G401 (cell line): ENCODE measurements around the gene PRAMEF17. TPM values are rescaled to one million over a fixed set of nuclear protein-coding genes. Genes with fewer than 3 reads are reported as not detected.
A peak's percentile ranks its signal among the peaks of the same experiment; 100 is the strongest.
"Not testable (repeated sequence)": the region's sequence is repeated elsewhere in the genome, so short reads cannot be mapped to it uniquely, and the experiment has no call there.

Source experiments
- DNase-seq: peaks from one replicate; pipeline ENCODE4 v3.0.0-alpha.2; 2015; ENCODE audit warnings: low spot score
- in situ Hi-C: cut with HindIII; loops from 2 replicates; pipeline ENCODE4 v1.10.0; 2016; ENCODE audit warnings: low sequenced_read_pairs, mixed read lengths
- total RNA-seq: library from RNA; depleted of rRNA; stranded (reverse); fragments of >200 nt; shearing (Covaris generic); gene quantifications from 2 replicates; pipeline ENCODE4 v1.2.3, GENCODE V29; 2014; rRNA removed

Gene PRAMEF17
- total RNA-seq, result not detected in 2 replicates

DNA sequence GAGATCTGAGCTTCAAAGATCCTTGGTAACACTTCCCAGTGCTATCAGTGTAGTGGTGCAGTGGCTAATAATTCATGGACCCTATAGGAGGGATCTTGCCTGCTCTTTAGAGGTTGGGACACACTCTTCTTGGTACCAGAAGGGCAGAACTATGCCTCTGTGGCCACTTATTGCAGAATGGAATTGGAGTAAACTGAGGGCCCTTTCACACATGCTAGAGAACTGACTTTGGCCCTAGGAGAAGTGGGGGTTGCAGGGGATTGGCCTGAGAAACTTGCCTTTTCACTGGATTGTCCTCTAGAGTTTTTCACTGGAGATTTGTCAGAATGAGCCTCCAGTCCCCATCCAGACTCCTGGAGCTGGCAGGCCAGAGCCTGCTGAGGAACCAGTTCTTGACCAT, at the start of gene PRAMEF17:
Gene PRAMEF17, plus strand, starts transcription at position 301 of the 400 bp plus-strand sequence. Its CDS starts 26 bp downstream, at position 327.
- DNase-seq, in situ Hi-C loops: not testable (repeated sequence)

DNA sequence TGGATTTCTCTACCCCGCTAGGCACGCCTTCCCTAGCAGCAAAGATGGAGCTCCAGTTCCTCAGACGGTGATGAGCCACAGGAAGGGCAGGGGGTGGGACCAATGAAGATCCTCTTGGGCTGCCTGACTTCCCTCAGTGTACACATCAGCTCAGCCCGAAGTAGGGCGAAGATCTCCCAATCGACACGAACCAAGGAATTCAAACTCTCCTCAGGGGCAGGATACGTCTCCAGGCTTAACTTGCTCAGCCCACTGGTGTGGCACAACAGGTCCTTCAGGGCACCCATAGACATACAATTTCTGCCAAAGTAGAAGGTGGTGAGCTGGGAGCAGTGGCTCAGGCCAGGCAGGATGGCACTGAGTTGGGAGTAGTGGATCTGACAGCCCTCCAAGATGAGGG, 46.9 kb upstream of the PRAMEF17 start:
- DNase-seq, in situ Hi-C loops: not testable (repeated sequence)

DNA sequence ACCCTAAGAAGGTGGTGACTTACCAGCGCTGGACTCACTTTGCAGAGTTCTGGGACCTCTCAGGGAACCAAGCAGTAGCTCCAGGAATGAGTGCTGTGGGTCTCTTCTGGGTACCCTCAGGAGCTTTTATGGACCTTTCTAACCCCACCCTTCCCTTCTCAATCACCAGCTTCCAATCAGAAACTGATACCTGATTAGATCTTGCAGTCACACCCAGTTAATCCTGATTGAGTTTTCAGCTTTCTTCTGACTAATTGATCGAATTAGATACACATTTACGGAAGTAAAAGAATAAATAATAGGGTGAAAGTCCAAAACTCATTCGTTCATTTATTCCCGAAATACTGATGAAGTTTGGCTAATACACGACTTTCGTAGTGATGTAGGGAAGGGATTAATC, 42.4 kb upstream of the PRAMEF17 start, which contains the start of gene PRAMEF14:
Gene PRAMEF14, minus strand, starts transcription at position 101 of the 400 bp plus-strand sequence. CDS start 1,820 bp downstream, outside the sequence.
- DNase-seq, in situ Hi-C loops: not testable (repeated sequence)

DNA sequence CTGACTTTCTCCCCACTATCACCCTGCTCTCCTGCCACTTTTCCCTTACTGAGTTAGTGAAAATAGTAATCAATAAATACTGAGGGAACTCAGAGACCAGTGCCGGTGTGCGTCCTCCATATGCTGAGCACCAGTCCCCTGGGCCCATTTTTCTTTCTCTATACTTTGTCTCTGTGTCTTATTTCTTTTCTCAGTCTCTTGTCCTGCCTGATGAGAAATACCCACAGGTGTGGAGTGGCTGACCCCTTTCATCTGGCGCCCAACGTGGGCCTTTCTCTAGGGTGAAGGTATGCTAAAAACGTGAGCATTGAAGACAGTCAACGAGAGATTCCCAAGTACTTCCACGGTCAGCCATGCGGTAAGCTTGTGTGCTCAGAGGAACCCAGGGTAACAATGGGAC, 36.0 kb upstream of the PRAMEF17 start:
- DNase-seq, in situ Hi-C loops: not testable (repeated sequence)

DNA sequence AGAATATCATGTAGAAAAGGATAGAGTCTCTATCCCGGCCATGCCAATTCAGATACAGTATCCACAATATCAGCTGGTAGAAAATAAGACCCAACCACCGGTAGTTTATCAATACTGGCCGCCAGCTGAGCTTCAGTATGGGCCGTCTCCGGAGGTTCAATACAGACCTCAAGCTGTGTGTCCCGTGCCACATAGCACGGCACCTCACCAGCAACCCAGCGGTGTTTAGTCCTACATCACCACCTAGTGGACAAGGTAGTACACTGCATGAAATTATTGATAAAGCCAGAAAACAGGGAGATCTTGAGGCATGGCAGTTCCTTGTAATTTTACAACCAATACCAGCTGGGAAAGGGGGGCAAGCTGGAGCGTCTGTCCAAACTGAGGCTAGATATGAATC, 35.0 kb upstream of the PRAMEF17 start:
- in situ Hi-C loops, DNase-seq: not testable (repeated sequence)

DNA sequence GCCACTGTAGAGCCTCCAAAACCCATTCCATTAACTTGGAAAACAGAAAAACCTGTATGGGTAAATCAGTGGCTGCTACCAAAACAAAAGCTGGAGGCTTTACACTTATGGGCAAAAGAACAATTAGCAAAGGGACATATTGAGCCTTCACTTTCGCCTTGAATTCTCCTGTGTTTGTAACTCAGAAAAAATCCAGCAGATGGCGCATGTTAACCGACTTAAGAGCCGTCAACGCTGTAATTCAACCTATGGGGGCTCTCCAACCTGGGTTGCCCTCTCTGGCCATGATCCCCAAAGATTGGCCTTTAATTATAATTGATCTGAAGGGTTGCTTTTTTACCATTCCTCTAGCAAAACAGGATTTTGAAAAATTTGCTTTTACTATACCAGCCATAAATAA, 32.7 kb upstream of the PRAMEF17 start:
- in situ Hi-C loops, result not testable (repeated sequence)
- DNase-seq, result peak; percentile 64

- in situ Hi-C loops, DNase-seq: not testable (repeated sequence)
Observed at GRCh38 chr1:13362364-13362763, 27.1 kb upstream of the PRAMEF17 start.

DNA sequence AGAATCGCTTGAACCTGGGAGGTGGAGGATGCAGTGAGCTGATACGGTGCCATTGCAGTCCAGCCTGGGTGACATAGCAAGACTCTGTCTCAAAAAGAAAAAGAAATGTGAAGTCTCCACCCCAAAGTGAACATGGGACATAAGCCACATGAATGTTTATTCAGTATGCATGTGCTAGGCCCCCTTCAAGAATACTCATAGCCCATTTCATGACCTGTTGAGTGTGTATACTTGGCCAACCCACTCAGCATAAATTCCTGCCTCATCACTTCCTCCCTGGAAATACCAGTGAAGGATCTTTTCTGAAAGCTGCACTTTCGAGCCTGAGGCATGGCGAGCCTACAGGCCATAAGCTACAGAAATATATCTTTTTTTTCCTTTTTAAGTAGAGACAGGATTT, 24.5 kb upstream of the PRAMEF17 start:
- DNase-seq, in situ Hi-C loops: not testable (repeated sequence)

DNA sequence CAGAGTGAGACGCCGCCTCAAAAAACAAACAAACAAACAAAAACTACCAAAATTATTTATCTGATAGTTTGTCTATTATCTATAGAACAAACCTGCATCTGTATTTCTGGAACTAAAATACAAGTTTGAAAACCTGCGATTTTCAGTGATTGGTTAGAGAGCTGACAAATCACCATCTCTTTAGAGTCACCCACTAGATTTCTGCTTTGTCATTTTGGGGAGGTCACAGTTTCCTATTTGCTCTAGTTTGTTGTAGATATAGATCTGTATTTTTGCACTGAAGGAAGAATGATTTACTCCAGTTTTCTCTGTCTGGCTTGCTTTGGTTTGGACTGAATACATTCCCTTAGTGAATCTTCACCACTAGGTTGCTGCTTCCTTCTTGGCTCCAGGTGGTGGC, 22.9 kb upstream of the PRAMEF17 start:
- DNase-seq, in situ Hi-C loops: not testable (repeated sequence)

DNA sequence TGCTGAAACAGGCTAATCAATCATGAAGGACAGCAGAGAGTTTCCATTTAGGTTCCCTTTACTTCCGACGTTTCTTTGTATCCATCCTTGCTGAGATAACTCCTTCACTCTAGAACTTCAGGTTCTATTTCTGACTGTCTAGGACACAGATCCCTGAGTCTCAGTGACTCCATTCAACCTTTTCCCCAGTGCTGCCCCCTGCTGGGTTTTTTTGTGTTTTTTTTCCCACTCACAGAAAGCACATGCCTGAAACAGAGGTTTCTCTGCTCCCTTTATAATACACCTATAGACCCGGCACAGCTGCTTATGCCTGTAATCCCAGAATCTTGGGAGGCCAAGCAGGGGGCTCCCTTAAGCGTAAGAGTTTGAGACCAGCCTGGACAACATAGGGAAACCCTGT, 20.9 kb upstream of the PRAMEF17 start:
- in situ Hi-C loops, DNase-seq: not testable (repeated sequence)

- in situ Hi-C loops, DNase-seq: not testable (repeated sequence)
Observed at GRCh38 chr1:13378983-13379382, 10.4 kb upstream of the PRAMEF17 start.

DNA sequence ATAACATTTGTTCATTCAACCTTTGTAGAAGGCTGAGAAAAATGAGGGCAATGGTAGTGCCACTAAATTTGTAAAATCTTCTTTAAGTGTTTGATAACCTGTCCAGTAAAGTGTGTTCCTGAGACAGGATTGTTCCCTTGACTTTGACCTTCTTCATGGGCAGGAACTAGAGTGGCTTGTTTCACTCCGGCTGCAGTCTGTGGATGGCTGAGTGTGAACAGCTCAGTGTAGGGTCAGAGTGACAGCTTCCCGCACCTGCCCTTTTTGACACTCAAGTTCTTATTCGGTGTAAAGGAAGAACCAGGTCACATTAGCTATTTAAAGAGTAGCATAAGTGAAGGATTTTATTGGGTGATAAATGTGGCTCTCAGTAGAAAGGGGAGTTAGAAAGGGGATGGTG, 9.1 kb upstream of the PRAMEF17 start:
- in situ Hi-C loops, DNase-seq: not testable (repeated sequence)

DNA sequence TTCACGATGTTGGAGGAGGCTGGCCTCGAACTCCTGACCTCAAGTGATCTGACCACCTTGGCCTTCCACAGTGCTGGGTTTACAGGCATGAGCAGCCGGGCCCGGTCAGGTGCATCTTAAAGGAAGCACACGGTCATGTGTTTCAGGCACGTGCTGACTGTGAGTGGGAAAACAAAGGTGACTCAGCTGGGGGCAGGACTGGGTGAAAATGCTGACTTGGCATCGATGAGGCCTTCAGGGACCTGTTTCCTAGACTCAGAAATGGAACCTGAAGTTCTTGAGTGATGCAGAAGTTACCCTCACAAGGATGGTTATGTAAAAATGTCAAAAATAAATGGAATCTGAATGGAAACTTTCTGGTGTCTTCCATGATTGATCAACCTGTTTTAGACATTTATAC, 3.6 kb downstream of the PRAMEF17 start:
- DNase-seq, in situ Hi-C loops: not testable (repeated sequence)

- DNase-seq, in situ Hi-C loops: not testable (repeated sequence)
Observed at GRCh38 chr1:13394761-13395160, 5.3 kb downstream of the PRAMEF17 start.

GRCh38 chr1:13395311-13395710, 5.9 kb downstream of the PRAMEF17 start:
- DNase-seq, in situ Hi-C loops: not testable (repeated sequence)

DNA sequence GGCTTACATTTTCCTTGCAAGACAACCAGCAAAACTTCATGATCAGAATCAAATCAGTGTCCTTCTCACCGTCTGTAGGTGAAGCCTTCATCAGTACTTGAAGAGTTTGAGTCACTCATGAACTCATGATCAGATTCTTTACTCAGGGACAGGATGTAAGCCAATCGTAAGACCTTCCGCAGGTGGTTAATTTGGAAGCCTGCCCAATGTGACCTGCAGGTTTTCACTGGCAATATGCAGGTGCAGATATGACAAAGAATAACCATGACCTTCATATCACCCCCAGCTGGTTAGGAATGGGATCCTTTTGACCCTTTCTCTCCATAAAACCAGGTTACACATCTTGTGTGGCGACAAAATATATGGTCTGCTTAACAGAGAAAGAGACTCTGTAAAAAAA, 18.4 kb downstream of the PRAMEF17 start:
- in situ Hi-C loops, result no loop called here

DNA sequence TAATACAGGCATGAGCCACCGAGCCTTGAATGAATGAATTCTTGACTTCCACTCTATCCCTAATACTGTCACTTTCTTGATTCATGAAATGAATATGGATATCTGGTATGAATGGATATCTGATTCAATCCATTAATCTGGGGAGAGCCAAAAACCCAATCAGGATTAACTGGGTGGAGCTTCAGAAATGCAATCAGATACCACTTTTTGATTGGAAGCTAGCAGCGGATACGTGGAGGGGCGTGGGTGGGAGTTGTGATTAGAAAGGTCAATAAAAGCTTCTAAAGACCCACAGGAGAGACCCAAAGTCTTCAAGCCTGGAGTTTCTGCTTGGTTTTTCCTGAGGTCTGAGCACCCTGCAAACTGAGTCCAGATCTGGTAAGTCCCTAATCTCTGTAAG, 20.7 kb downstream of the PRAMEF17 start, which contains the start of gene PRAMEF20:
Gene PRAMEF20, plus strand, starts transcription at position 301 of the 400 bp plus-strand sequence. CDS start 5,905 bp downstream, outside the sequence.
- DNase-seq, in situ Hi-C loops: not testable (repeated sequence)

More for the DNA sequence above, 18.4 kb downstream of the PRAMEF17 start:
- no peak for DNase-seq

DNA sequence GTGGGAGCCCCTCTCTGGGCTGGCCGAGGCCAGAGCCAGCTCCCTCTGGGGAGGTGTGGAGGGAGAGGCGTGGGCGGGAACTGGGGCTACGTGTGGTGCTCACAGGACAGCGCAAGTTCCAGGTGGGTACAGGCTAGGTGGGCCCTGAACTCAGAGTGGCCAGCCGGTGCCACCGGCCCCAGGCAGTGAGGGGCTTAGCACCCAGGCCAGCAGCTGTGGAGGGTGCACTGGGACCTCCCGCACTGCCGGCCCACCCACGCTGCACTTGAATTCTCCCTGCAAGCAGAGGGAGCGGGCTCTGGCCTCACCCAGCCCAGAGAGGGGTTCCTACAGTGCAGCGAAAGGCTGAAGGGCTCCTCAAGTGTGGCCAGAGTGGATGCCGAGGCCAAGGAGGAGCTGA, 41.1 kb downstream of the PRAMEF17 start:
- no peak for DNase-seq
- in situ Hi-C loops, result no loop called here

DNA sequence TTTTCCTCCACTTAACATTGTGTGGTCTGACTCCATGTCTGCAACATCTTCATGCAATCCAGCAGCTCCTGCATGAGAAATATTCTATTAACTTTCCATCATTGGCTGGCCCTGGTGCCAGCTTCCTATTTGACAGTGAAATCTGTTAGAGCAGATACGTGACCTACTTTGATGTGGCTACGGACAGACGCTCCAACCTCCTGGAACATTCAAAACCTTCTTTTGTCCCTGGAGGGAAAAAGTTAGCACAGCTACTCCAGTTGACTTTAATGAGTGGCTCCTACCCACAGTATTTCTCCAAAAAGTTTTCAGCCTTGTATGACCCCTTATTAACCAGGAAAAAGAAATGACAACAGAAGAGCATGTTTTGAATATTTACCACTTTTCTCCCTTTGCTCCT, 42.8 kb downstream of the PRAMEF17 start:
- in situ Hi-C loops, result no loop called here
- DNase-seq, result peak; percentile 23

- in situ Hi-C loops, result not testable (repeated sequence)
Observed at GRCh38 chr1:13433694-13434358, 44.4 kb downstream of the PRAMEF17 start.

DNA sequence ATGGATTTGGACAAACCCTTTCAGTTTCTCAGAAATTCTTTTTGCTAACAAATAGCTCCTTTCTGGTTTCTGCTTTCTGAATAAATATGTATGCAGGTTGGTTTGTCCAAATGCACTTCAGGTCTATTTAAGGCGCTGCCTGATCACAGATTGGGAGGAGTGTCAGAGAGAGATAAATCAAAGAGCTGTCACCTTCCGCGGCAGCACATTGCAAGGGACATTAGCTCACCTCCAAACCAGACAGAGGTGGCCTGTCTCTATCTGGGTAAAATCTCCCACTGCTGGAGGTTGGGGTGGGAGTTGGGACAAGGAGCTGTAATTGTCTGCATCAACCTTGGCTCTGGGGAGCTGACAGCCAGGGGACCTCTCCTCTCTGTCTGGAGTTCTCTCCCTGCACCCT, 46.0 kb downstream of the PRAMEF17 start:
- in situ Hi-C loops, result no loop called here

More at GRCh38 chr1:13433694-13434358, 44.4 kb downstream of the PRAMEF17 start:
- DNase-seq, result not testable (repeated sequence)

More for the DNA sequence above, 46.0 kb downstream of the PRAMEF17 start:
- no peak for DNase-seq
